NCI-H748 (cell line): ENCODE measurements around the gene MED14.

Experiments used
- DNase-seq: peaks from one replicate; lab custom pipeline; 2025; ENCODE audit not compliant: unreplicated experiment; lab: John Stamatoyannopoulos, UW

The MED14 gene

GRCh38 chrX:40729598-40730584 lies 5.5 kb downstream of the MED14 start:
- DNase-seq: no peak

GRCh38 chrX:40727581-40728252 lies 7.6 kb downstream of the MED14 start:
- DNase-seq: no peak

GRCh38 chrX:40727093-40727492 lies 8.2 kb downstream of the MED14 start:
- DNase-seq: no peak

GRCh38 chrX:40722930-40723329 lies 12.4 kb downstream of the MED14 start:
- DNase-seq: no peak

GRCh38 chrX:40721489-40722106 lies 13.7 kb downstream of the MED14 start:
- no peak for DNase-seq

GRCh38 chrX:40720792-40721191 lies 14.6 kb downstream of the MED14 start:
- DNase-seq: no peak

- DNase-seq: no peak
Observed at GRCh38 chrX:40720339-40720738, 15.0 kb downstream of the MED14 start.

- no peak for DNase-seq
Observed at GRCh38 chrX:40719731-40720130, 15.6 kb downstream of the MED14 start.

- no peak for DNase-seq
Observed at GRCh38 chrX:40719218-40719617, 16.1 kb downstream of the MED14 start.

GRCh38 chrX:40709395-40709794 lies 25.9 kb downstream of the MED14 start:
- DNase-seq: no peak

- DNase-seq: no peak
Observed at GRCh38 chrX:40705658-40706312, 29.6 kb downstream of the MED14 start.

- DNase-seq: peak; percentile 19
Observed at GRCh38 chrX:40700640-40701342, 34.6 kb downstream of the MED14 start.

- DNase-seq: no peak
Observed at GRCh38 chrX:40698851-40699250, 36.5 kb downstream of the MED14 start.

- DNase-seq: no peak
Observed at GRCh38 chrX:40694802-40695201, 40.5 kb downstream of the MED14 start.

GRCh38 chrX:40688929-40689328 lies 46.4 kb downstream of the MED14 start:
- DNase-seq: no peak

GRCh38 chrX:40687169-40687568 lies 48.2 kb downstream of the MED14 start:
- no peak for DNase-seq

- no peak for DNase-seq
Observed at GRCh38 chrX:40685362-40685918, 49.9 kb downstream of the MED14 start.

GRCh38 chrX:40684092-40684491 lies 51.2 kb downstream of the MED14 start:
- DNase-seq: no peak

- no peak for DNase-seq
Observed at GRCh38 chrX:40683245-40683644, 52.1 kb downstream of the MED14 start.

GRCh38 chrX:40671126-40671525 lies 64.2 kb downstream of the MED14 start:
- DNase-seq: no peak
